ENCODE results near the gene HACD2. TPM values are rescaled to one million over a fixed set of nuclear protein-coding genes. Genes with fewer than 3 reads are reported as not detected.

HACD2 gene
- total RNA-seq, 1 experiment from 2014 or later, result 43.0 TPM

- H3K9ac ChIP-seq (ENCODE audit: low read length), result no peak overlapping the region
- no peaks in the 10 kb centered on the region for H3K79me2 ChIP-seq (ENCODE audit: insufficient read depth, low read length)
- DNase-seq (ENCODE audit: low read depth, low spot score) (no peak), ATAC-seq (no peak)
- no TSS peak for BruUV-seq (replicated peaks)
- no peaks in the 10 kb centered on the region for H3K4me1 ChIP-seq (ENCODE audit: control insufficient read depth in 1 of 2, insufficient read depth in 2 of 2, low read length in 2 of 2)
- POLR2A ChIA-PET, result no interaction called here
- H2AFZ ChIP-seq (ENCODE audit: low read depth, low read length, poor library complexity, severe bottlenecking), result no peak overlapping the region
- TF ChIP-seq ZBTB33 (IDR thresholded peaks at IDR 0.05; ENCODE audit: extremely low read depth, insufficient replicate concordance, low read length) (no peak), POLR2A (IDR thresholded peaks at IDR 0.05; ENCODE audit: borderline replicate concordance, extremely low read depth, insufficient read depth, insufficient read length) (no peak), ELF1 (IDR thresholded peaks at IDR 0.05; ENCODE audit: borderline replicate concordance, low read depth) (no peak), SIN3A (IDR thresholded peaks at IDR 0.05; ENCODE audit: low read depth) (no peak), YY1 (IDR thresholded peaks at IDR 0.05; ENCODE audit: extremely low read depth, insufficient replicate concordance, low read depth, low read length) (no peak), ZNF274 (IDR thresholded peaks at IDR 0.05; ENCODE audit: low read depth, low read length) (no peak), MAX (IDR thresholded peaks at IDR 0.05) (no peak), CBX3 (IDR thresholded peaks at IDR 0.05; ENCODE audit: low read depth) (no peak), JUND (IDR thresholded peaks at IDR 0.05) (no peak), ZFX (IDR thresholded peaks at IDR 0.05) (no peak), EZH2 (IDR thresholded peaks at IDR 0.05) (no peak), FOSL1 (IDR thresholded peaks at IDR 0.05; ENCODE audit: low read depth) (no peak), CEBPB (IDR thresholded peaks at IDR 0.05; ENCODE audit: low read depth) (no peak), EGR1 (IDR thresholded peaks at IDR 0.05; ENCODE audit: low read depth) (no peak), RAD21 (IDR thresholded peaks at IDR 0.05; ENCODE audit: low read depth) (no peak), SRF (IDR thresholded peaks at IDR 0.05; ENCODE audit: low read depth) (no peak), SP1 (IDR thresholded peaks at IDR 0.05; ENCODE audit: low read depth) (no peak)
- TF ChIP-seq, protein P1, sequence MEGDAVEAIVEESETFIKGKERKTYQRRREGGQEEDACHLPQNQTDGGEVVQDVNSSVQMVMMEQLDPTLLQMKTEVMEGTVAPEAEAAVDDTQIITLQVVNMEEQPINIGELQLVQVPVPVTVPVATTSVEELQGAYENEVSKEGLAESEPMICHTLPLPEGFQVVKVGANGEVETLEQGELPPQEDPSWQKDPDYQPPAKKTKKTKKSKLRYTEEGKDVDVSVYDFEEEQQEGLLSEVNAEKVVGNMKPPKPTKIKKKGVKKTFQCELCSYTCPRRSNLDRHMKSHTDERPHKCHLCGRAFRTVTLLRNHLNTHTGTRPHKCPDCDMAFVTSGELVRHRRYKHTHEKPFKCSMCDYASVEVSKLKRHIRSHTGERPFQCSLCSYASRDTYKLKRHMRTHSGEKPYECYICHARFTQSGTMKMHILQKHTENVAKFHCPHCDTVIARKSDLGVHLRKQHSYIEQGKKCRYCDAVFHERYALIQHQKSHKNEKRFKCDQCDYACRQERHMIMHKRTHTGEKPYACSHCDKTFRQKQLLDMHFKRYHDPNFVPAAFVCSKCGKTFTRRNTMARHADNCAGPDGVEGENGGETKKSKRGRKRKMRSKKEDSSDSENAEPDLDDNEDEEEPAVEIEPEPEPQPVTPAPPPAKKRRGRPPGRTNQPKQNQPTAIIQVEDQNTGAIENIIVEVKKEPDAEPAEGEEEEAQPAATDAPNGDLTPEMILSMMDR (IDR thresholded peaks at IDR 0.05 in 2 of 3, conservative IDR thresholded peaks at IDR 0.05 in 1 of 3; ENCODE audit: borderline replicate concordance in 1 of 3, insufficient read depth in 1 of 3, low read depth in 2 of 3, low read length in 2 of 3), result no peak
- TF ChIP-seq, protein P2, sequence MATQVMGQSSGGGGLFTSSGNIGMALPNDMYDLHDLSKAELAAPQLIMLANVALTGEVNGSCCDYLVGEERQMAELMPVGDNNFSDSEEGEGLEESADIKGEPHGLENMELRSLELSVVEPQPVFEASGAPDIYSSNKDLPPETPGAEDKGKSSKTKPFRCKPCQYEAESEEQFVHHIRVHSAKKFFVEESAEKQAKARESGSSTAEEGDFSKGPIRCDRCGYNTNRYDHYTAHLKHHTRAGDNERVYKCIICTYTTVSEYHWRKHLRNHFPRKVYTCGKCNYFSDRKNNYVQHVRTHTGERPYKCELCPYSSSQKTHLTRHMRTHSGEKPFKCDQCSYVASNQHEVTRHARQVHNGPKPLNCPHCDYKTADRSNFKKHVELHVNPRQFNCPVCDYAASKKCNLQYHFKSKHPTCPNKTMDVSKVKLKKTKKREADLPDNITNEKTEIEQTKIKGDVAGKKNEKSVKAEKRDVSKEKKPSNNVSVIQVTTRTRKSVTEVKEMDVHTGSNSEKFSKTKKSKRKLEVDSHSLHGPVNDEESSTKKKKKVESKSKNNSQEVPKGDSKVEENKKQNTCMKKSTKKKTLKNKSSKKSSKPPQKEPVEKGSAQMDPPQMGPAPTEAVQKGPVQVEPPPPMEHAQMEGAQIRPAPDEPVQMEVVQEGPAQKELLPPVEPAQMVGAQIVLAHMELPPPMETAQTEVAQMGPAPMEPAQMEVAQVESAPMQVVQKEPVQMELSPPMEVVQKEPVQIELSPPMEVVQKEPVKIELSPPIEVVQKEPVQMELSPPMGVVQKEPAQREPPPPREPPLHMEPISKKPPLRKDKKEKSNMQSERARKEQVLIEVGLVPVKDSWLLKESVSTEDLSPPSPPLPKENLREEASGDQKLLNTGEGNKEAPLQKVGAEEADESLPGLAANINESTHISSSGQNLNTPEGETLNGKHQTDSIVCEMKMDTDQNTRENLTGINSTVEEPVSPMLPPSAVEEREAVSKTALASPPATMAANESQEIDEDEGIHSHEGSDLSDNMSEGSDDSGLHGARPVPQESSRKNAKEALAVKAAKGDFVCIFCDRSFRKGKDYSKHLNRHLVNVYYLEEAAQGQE (IDR thresholded peaks at IDR 0.05; ENCODE audit: low read depth), result no peak
- TF ChIP-seq, protein P3, sequence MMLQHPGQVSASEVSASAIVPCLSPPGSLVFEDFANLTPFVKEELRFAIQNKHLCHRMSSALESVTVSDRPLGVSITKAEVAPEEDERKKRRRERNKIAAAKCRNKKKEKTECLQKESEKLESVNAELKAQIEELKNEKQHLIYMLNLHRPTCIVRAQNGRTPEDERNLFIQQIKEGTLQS (IDR thresholded peaks at IDR 0.05), result no peak
- intact Hi-C loops (cut with micrococcal nuclease), result no loop called here
- H3K4me2 ChIP-seq (ENCODE audit: low read length), result no peak overlapping the region
- no peak overlapping the region for H3K4me3 ChIP-seq (replicated peaks in 1 of 2; ENCODE audit: low read depth in 1 of 2, low read length in 2 of 2)
- no peaks in the 10 kb centered on the region for H3K9me3 ChIP-seq (ENCODE audit: control insufficient read depth in 1 of 2, insufficient read depth in 1 of 2, low read depth in 1 of 2, low read length in 2 of 2)
- CTCF ChIA-PET, result no interaction called here
- H3K27me3 ChIP-seq (ENCODE audit: insufficient read depth, low read length), result peaks cover 9% of the 10 kb centered on the region; the same call in 1 of the 2 replicates
- no peaks in the 10 kb centered on the region for H4K20me1 ChIP-seq (ENCODE audit: insufficient read depth)
- H3K27ac ChIP-seq (ENCODE audit: low read depth, low read length), result no peak overlapping the region
- H3K9me2 ChIP-seq (ENCODE audit: insufficient read depth), result no peaks in the 10 kb centered on the region
- H3K36me3 ChIP-seq (ENCODE audit: control insufficient read depth in 1 of 2, insufficient read depth in 2 of 2, low read length in 2 of 2), result no peaks in the 10 kb centered on the region
- RAD21 ChIA-PET (ENCODE audit: low non-redundant PET in 1 of 2, low total read pairs in 2 of 2, uncharacterized antibody in 2 of 2, unreplicated experiment in 2 of 2), result no interaction called here
Observed at GRCh38 chr3:123467046-123467445, 117.8 kb downstream of the HACD2 start.

Data from HCT116 (cell line).